Immature natural killer cell (primary cell): ENCODE data around the gene SH3BP5. TPM values are rescaled to one million over a fixed set of nuclear protein-coding genes. Genes with fewer than 3 reads are reported as not detected.

Experiments
- DNase-seq, 3 donors: peaks; one replicate each; pipeline ENCODE4 v3.0.0; 2022; ENCODE audit warnings: mixed read lengths in 1 of 3
- H3K27ac Mint-ChIP-seq, 6 donors: one replicate each; pipeline ENCODE4 v1.8.0; 2020; ENCODE audit warnings: mixed read lengths in 6 of 6, mild to moderate bottlenecking in 5 of 6, inconsistent platforms in 4 of 6, moderate library complexity in 3 of 6
- H3K27me3 Mint-ChIP-seq, 3 donors: one replicate each; pipeline ENCODE4 v1.8.0; 2020 to 2021; ENCODE audit warnings: low read depth in 3 of 3, mild to moderate bottlenecking in 3 of 3, mixed read lengths in 3 of 3, moderate library complexity in 3 of 3, inconsistent platforms in 1 of 3
- H3K36me3 Mint-ChIP-seq, 3 donors: one replicate each; pipeline ENCODE4 v1.8.0; 2020; ENCODE audit warnings: mixed read lengths in 3 of 3, inconsistent platforms in 2 of 3, mild to moderate bottlenecking in 2 of 3
- H3K4me1 Mint-ChIP-seq, 2 donors: one replicate each; pipeline ENCODE4 v1.8.0; 2020; ENCODE audit warnings: inconsistent platforms in 2 of 2, mild to moderate bottlenecking in 2 of 2, mixed read lengths in 2 of 2, moderate library complexity in 1 of 2
- H3K4me3 Mint-ChIP-seq, 5 donors: one replicate each; pipeline ENCODE4 v1.8.0; 2020; ENCODE audit warnings: mild to moderate bottlenecking in 5 of 5, mixed read lengths in 5 of 5, inconsistent platforms in 3 of 5, moderate library complexity in 3 of 5
- H3K9me3 Mint-ChIP-seq, 6 donors: one replicate each; pipeline ENCODE4 v1.8.0; 2020; ENCODE audit warnings: mild to moderate bottlenecking in 6 of 6, mixed read lengths in 6 of 6, inconsistent platforms in 4 of 6, moderate library complexity in 3 of 6
- polyA plus RNA-seq, 3 donors: library from polyadenylated mRNA; unstranded; fragments of 300-500 nt; fragmentation: Illumina TruSeq; gene quantifications; one replicate each; pipeline ENCODE4 v1.2.3, GENCODE V29; 2021

SH3BP5 gene
- polyA plus RNA-seq, 3 donors from 2014 or later = 52.1 to 160 (median 67.4) TPM

DNA sequence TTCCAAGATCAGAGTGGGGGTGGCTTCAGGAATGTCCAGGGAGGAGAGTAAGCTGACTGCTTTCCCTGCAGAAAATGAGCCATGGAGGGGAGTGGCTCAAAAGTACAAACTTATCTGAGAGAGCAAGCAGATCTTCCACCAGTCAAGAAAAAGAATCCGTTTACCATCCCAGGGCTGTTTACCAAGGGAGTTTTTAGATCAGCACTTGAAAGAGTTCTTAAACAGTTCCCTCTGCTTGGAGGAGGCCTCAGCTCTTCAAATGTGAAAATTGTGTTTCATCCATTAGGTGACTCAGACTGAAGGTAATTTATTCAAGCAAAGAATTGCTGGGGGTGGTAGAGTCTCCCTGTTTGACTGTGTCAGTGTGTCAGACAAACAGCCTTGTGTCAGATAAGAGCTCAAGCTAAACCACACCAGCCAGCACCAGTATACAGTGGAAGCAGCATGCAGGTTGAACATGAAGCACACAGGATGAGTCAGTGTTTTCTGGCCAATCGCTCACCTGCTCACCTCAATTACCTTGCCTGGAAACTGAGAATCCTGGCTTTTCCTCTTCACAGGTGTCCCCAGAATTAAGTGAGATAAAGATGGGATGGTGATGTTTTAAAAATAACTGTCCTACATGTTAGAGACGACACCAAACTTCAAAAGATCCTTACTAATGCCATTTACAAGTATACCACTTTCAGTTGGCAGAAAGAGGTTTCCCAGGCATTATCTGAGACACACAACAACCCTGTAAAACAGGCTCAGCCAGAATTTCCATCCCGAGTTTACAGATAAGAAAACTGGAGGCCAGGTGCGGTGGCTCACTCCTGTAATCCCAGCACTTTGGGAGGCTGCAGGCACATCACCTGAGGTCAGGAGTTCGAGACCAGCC lies 21.7 kb downstream of the SH3BP5 start:
- Mint-ChIP-seq H3K27me3 (no peaks in the 10 kb centered on the region), H3K4me3 (no peak overlapping the region), H3K4me1 (peaks cover 58 to 74% of the 10 kb centered on the region in 2 donors), H3K9me3 (no peaks in the 10 kb centered on the region), H3K27ac (peak overlapping the region; percentile 23 to 77 (median 52)), H3K36me3 (peaks cover 4 to 5% (median 5%) of the 10 kb centered on the region in 3 donors)
- DNase-seq = no peak

- peak overlapping the region in 5 of 6 donors; percentile 25 to 77 (median 45) for H3K27ac Mint-ChIP-seq
- peaks cover 57 to 74% of the 10 kb centered on the region in 2 donors for H3K4me1 Mint-ChIP-seq
- H3K9me3 Mint-ChIP-seq = no peaks in the 10 kb centered on the region
- peaks cover 5 to 9% (median 5%) of the 10 kb centered on the region in 3 donors for H3K36me3 Mint-ChIP-seq
- DNase-seq = no peak
- no peak overlapping the region for H3K4me3 Mint-ChIP-seq
- no peaks in the 10 kb centered on the region for H3K27me3 Mint-ChIP-seq
Measured at GRCh38 chr3:15309662-15310335, 22.6 kb downstream of the SH3BP5 start.

- no peak overlapping the region for H3K4me3 Mint-ChIP-seq
- peaks cover 0 to 5% (median 1%) of the 10 kb centered on the region in 3 donors for H3K27me3 Mint-ChIP-seq
- no peak for DNase-seq
- peak overlapping the region in 1 of 6 donors; percentile 53 for H3K27ac Mint-ChIP-seq
- peaks cover 10 to 19% (median 11%) of the 10 kb centered on the region in 3 donors for H3K36me3 Mint-ChIP-seq
- H3K9me3 Mint-ChIP-seq = no peaks in the 10 kb centered on the region
- H3K4me1 Mint-ChIP-seq = peaks cover 61 to 75% of the 10 kb centered on the region in 2 donors
Measured at GRCh38 chr3:15307580-15307979, 24.8 kb downstream of the SH3BP5 start.

DNA sequence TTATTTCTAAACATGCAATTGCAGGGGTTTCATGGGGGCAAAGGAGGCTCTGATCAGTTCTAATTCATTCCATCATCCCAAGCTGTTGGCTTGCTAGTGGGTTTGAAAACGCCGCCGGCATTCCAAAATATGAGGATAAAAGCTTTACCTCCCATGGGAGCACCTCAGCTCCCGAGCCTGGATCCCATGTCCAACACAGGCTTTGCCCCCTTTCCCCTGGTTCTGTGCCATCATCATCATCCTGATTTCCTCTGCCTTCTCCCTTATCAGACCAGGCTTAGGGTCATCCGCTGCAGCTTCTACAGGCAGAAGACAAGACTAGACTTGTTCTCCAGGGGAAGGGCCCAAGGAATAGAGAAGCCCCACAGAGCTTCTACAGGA lies 25.4 kb downstream of the SH3BP5 start:
- H3K27me3 Mint-ChIP-seq = peaks cover 0 to 6% (median 1%) of the 10 kb centered on the region in 3 donors
- H3K4me3 Mint-ChIP-seq = no peak overlapping the region
- peaks cover 11 to 26% (median 13%) of the 10 kb centered on the region in 3 donors for H3K36me3 Mint-ChIP-seq
- H3K9me3 Mint-ChIP-seq = no peaks in the 10 kb centered on the region
- H3K27ac Mint-ChIP-seq = no peak overlapping the region
- peaks cover 63 to 75% of the 10 kb centered on the region in 2 donors for H3K4me1 Mint-ChIP-seq
- DNase-seq = no peak

GRCh38 chr3:15305359-15305844 lies 27.0 kb downstream of the SH3BP5 start:
- Mint-ChIP-seq H3K27me3 (peaks cover 0 to 6% (median 1%) of the 10 kb centered on the region in 3 donors), H3K4me3 (peak overlapping the region in 3 of 5 donors; percentile 3 to 33 (median 19)), H3K4me1 (peaks cover 70 to 80% of the 10 kb centered on the region in 2 donors), H3K36me3 (peaks cover 22 to 38% (median 27%) of the 10 kb centered on the region in 3 donors), H3K27ac (peak overlapping the region in 4 of 6 donors; percentile 30 to 97 (median 66)), H3K9me3 (no peaks in the 10 kb centered on the region)
- no peak for DNase-seq

GRCh38 chr3:15303728-15304127 lies 28.7 kb downstream of the SH3BP5 start:
- H3K36me3 Mint-ChIP-seq = peaks cover 23 to 42% (median 28%) of the 10 kb centered on the region in 3 donors
- no peaks in the 10 kb centered on the region for H3K9me3 Mint-ChIP-seq
- peaks cover 0 to 6% (median 1%) of the 10 kb centered on the region in 3 donors for H3K27me3 Mint-ChIP-seq
- H3K4me3 Mint-ChIP-seq = peak overlapping the region; percentile 95 to 99 (median 99)
- DNase-seq = no peak
- H3K4me1 Mint-ChIP-seq = peaks cover 76 to 80% of the 10 kb centered on the region in 2 donors
- H3K27ac Mint-ChIP-seq = peak overlapping the region; percentile 97 to 99 (median 97)

DNA sequence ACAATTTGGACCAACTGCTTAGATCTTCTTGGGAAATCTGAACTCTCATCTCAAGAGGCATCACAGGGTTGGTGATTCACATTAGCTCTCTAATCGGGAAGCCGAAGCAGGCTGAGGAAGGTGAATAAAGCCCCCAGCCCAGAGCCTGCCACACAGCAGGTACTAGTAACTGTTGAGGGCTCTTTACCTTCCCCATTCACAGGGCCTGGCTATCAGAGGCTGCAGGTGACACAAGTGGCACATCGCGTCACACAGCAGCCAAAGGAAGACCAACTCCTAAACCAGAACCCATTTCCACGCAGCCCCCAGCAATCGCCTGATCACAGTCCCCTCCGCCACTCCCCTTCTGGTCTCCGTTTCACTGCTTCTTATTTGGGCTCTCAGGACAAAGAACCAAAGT lies 29.2 kb downstream of the SH3BP5 start:
- peaks cover 78 to 80% of the 10 kb centered on the region in 2 donors for H3K4me1 Mint-ChIP-seq
- DNase-seq = no peak
- peak overlapping the region; percentile 95 to 99 (median 99) for H3K4me3 Mint-ChIP-seq
- peaks cover 0 to 6% (median 1%) of the 10 kb centered on the region in 3 donors for H3K27me3 Mint-ChIP-seq
- no peaks in the 10 kb centered on the region for H3K9me3 Mint-ChIP-seq
- peak overlapping the region; percentile 97 to 99 (median 97) for H3K27ac Mint-ChIP-seq
- peaks cover 26 to 46% (median 32%) of the 10 kb centered on the region in 3 donors for H3K36me3 Mint-ChIP-seq

- Mint-ChIP-seq H3K27ac (peak overlapping the region; percentile 92 to 99 (median 97)), H3K4me3 (peak overlapping the region; percentile 95 to 99 (median 99))
Measured at GRCh38 chr3:15301761-15302160, 30.6 kb downstream of the SH3BP5 start.

DNA sequence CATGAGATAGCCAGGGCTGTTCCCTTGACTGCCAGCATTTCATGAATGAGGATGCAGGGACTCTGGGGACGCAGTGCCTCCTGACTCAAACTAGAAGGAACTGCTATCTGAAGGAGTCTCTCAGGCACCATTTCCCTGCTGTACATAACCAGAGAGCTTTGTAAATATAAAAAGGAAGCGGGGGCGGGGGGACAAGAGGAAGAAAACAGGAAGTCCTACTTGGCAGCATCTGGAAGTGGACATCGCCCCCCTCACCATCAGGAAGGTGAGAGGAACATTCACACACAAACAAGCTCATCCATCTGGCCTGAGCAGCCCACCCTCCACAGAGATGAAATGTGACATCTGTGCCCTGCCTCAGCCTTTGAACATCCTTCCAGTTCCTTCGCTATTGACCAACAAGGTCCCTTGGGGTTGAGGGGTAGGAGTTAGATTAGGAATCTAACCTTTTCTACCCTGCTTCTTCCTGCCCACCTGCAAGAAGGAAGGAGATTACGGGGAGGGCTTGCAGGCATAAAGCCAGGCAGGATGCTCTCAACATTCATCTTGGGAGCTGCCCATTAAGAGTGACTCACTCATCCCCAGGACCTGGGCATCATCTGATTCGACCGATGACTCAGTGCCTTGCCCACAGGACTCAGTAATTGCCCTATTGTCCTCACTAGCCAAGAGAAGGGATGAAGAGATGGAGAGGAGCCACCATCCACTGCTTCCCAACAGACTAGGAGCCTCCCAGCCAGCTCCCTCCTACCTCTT lies 31.9 kb downstream of the SH3BP5 start:
- peaks cover 26 to 49% (median 36%) of the 10 kb centered on the region in 3 donors for H3K36me3 Mint-ChIP-seq
- H3K27me3 Mint-ChIP-seq = peaks cover 0 to 6% (median 1%) of the 10 kb centered on the region in 3 donors
- H3K4me3 Mint-ChIP-seq = peak overlapping the region; percentile 95 to 99 (median 99)
- DNase-seq = no peak
- no peaks in the 10 kb centered on the region for H3K9me3 Mint-ChIP-seq
- peak overlapping the region; percentile 84 to 99 (median 94) for H3K27ac Mint-ChIP-seq
- peaks cover 97 to 100% of the 10 kb centered on the region in 2 donors for H3K4me1 Mint-ChIP-seq

More at GRCh38 chr3:15301761-15302160, 30.6 kb downstream of the SH3BP5 start:
- Mint-ChIP-seq H3K36me3 (peaks cover 26 to 51% (median 36%) of the 10 kb centered on the region in 3 donors), H3K4me1 (peaks cover 88 to 91% of the 10 kb centered on the region in 2 donors), H3K27me3 (peaks cover 0 to 6% (median 1%) of the 10 kb centered on the region in 3 donors), H3K9me3 (no peaks in the 10 kb centered on the region)
- no peak for DNase-seq

GRCh38 chr3:15299036-15299435 lies 33.4 kb downstream of the SH3BP5 start:
- H3K4me3 Mint-ChIP-seq = peak overlapping the region; percentile 10 to 75 (median 49)
- peak overlapping the region; percentile 72 to 95 (median 86) for H3K27ac Mint-ChIP-seq
- H3K36me3 Mint-ChIP-seq = peaks cover 30 to 47% (median 40%) of the 10 kb centered on the region in 3 donors
- peaks cover 99 to 100% of the 10 kb centered on the region in 2 donors for H3K4me1 Mint-ChIP-seq
- no peak for DNase-seq
- H3K9me3 Mint-ChIP-seq = no peaks in the 10 kb centered on the region
- peaks cover 0 to 4% (median 0%) of the 10 kb centered on the region in 3 donors for H3K27me3 Mint-ChIP-seq

- H3K36me3 Mint-ChIP-seq = peaks cover 30 to 45% (median 38%) of the 10 kb centered on the region in 3 donors
- peak overlapping the region; percentile 10 to 75 (median 49) for H3K4me3 Mint-ChIP-seq
- peaks cover 0 to 2% (median 0%) of the 10 kb centered on the region in 3 donors for H3K27me3 Mint-ChIP-seq
- H3K4me1 Mint-ChIP-seq = peaks cover 99 to 100% of the 10 kb centered on the region in 2 donors
- H3K9me3 Mint-ChIP-seq = no peaks in the 10 kb centered on the region
- DNase-seq = no peak
- peak overlapping the region; percentile 72 to 95 (median 86) for H3K27ac Mint-ChIP-seq
Measured at GRCh38 chr3:15298504-15298903, 33.9 kb downstream of the SH3BP5 start.

- peak overlapping the region; percentile 88 to 97 (median 94) for H3K27ac Mint-ChIP-seq
- H3K4me3 Mint-ChIP-seq = peak overlapping the region; percentile 16 to 75 (median 36)
- peaks cover 99 to 100% of the 10 kb centered on the region in 2 donors for H3K4me1 Mint-ChIP-seq
- no peaks in the 10 kb centered on the region for H3K9me3 Mint-ChIP-seq
- no peak for DNase-seq
- peaks cover 25 to 41% (median 38%) of the 10 kb centered on the region in 3 donors for H3K36me3 Mint-ChIP-seq
- peaks cover 0 to 2% (median 0%) of the 10 kb centered on the region in 3 donors for H3K27me3 Mint-ChIP-seq
Measured at GRCh38 chr3:15297608-15298350, 34.6 kb downstream of the SH3BP5 start.
